GM19351 (cell line): Measurements from ENCODE around the gene ADISSP.
A peak's percentile ranks its signal among the peaks of the same experiment; 100 is the strongest.
"Not testable (repeated sequence)": the region's sequence is repeated elsewhere in the genome, so short reads cannot be mapped to it uniquely, and the experiment has no call there.

Experiments
- ATAC-seq: cut with Tn5 transposase; IDR thresholded peaks from one replicate; pipeline ENCODE4 v1.9.1; 2021; ENCODE audit warnings: mild to moderate bottlenecking, moderate library complexity; ENCODE audit not compliant: unreplicated experiment

The ADISSP gene

GRCh38 chr20:3798373-3798768 lies 30.8 kb upstream of the ADISSP start:
- no peak for ATAC-seq

GRCh38 chr20:3797592-3798372 lies 30.2 kb upstream of the ADISSP start:
- no peak for ATAC-seq

DNA sequence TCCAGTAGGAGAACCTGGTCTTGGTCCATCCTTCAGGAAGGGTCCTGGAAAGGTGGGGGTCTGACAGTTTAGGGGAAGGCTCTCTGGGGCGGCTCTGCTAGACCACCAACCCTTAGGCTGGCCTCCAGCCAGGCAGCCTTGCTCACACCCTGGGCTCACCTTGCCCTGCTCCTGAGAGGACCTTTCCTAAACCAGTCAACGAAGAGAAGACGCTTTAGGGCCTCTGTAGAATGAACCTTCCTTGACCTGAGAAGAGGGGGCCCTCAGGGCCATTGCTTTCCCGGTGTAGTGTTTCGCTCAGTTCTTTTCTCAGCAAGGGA lies 29.6 kb upstream of the ADISSP start:
- ATAC-seq = no peak

DNA sequence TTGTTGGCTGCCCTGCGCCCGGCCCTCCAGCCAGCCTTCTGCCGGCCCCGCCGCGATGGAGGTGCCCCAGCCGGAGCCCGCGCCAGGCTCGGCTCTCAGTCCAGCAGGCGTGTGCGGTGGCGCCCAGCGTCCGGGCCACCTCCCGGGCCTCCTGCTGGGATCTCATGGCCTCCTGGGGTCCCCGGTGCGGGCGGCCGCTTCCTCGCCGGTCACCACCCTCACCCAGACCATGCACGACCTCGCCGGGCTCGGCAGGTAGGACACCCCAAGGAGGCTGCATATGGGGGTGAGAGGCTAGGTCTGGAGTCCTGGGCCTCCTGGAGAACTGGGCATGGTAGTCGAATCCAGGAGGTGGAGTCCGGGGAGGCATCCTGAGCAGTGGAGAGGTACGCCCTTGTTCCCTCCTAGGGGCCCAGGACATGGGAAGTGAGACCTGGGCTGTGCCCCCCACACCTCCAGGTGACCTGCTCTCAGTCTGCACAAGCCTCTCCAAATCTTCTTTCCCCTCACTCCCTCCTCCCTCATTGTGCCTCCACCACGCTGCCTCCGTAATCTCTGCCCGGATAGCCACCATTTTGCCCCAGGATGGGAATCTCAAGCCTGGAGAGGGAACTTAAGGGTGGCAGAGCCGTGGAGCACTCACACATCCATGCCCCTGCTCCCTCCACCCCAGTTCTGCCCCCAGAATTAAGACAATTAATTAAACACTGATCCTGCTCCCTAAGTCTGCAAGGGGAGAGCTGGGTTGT lies 29.1 kb upstream of the ADISSP start:
- peak; percentile 2 for ATAC-seq

DNA sequence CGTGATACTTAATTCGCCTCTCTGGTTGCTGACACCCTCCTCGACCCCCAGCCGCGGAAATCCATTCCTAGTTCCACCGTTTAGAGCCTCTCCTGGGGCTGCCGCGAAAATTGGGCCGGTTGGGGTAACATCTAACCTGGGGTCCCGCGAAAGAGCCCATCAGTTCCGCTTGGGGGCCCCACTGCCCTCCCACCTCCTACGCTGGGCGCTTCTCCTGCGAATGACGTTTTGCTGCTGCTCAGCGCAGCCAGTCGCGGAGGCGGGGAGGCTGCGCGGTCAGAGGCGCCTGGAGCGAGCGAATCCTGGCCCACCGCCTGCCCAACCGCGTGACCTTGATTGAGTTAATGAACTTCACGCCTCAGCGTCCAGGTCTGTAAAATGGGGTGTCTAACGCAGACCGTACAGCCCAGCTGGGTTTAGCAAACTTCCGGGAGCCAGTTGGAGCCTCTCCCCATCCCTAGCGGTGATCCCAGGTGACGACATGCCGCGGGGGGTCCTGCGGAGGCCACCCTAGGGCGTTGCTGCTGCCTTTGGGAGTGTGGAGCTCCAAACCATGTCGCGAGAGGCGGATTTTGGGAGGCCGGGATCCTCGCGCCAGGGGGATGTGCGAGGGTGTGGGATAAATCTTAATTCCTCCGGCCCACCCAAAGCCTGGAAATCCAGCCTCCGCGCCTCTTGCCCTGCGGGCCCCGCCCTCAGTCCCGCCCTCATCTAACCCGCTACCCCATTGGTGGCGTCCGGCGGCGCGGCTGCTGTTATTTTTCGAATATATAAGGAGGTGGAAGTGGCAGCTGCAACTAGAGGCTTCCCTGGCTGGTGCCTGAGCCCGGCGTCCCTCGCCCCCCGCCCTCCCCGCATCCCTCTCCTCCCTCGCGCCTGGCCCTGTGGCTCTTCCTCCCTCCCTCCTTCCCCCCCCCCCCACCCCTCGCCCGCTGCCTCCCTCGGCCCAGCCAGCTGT lies 28.2 kb upstream of the ADISSP start, which contains the start of gene CDC25B:
Gene CDC25B (plus strand): TSS at position 800 of the 958 bp plus-strand sequence. CDS start 222 bp downstream, outside the sequence.
- peak; percentile 73 for ATAC-seq

DNA sequence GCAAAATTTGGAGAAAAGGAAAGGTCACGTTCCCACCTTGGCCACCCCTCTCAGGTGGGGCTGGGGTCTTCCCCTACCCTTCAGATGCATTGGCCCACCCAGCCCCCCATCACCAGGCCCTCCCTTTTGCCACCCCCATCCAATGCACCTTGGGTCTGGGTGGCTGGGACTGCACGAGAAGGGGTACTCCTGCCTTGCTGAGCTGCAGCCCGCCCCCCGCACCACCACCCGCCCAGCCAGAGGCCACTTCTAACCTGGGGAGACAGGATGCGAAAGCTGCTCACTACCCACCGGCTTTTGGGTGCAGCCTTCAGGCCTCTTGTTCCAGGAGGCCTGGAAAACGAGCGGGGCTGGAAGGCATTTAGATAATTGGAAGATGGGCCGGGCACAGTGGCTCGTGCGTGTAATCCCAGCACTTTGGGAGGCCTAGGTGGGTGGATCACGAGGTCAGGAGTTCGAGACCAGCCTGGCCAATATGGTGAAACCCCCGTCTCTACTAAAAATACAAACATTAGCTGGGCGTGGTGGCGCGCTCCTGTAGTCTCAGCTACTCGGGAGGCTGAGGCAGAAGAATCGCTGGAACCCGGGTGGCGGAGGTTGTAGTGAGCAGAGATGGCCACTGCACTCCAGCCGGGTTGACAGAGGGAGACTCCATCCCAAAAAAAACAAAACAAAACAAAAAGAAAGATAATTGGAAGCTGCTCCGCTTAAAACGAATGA lies 27.3 kb upstream of the ADISSP start:
- ATAC-seq = no peak

GRCh38 chr20:3794168-3794567 lies 26.6 kb upstream of the ADISSP start:
- not testable (repeated sequence) for ATAC-seq

GRCh38 chr20:3789201-3789600 lies 21.6 kb upstream of the ADISSP start:
- ATAC-seq = not testable (repeated sequence)

GRCh38 chr20:3788685-3789155 lies 21.2 kb upstream of the ADISSP start:
- no peak for ATAC-seq

- ATAC-seq = no peak
Measured at GRCh38 chr20:3787324-3788014, 19.9 kb upstream of the ADISSP start.

DNA sequence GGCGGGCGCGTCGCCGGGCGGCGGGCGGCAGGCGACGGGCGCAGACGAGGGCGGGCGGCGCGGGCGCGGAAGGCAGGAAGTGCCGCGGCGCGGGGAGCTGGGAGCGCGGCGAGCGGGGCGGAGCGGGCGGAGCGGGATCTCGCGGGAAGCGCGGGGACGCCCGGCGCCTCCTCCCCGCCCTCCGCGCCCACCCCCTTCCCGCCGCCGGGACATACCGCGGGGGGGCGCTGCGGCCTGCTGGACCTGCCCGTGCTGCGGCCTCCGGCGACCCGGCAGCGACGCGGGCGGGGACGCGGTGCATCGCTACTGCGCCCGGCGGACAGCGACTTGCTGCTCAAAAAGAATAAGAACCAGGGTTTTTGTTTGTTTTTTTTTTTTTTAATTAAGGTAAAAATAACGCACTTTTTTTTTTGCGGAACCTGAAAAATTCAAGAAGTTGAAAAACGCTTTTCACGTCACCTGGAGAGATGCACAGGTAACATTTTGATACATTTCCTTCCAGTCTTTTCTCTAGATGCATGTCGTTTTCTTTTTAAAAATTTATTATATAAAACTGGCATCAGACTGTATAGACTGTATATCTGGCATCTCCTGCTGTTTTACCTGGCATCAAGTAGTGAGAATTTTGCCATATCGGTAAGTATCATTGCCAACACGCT lies 19.2 kb upstream of the ADISSP start, which contains the start of gene CENPB:
Gene CENPB (minus strand): TSS at position 76 of the 659 bp plus-strand sequence. CDS start 257 bp downstream, outside the sequence.
- peak; percentile 83 for ATAC-seq

DNA sequence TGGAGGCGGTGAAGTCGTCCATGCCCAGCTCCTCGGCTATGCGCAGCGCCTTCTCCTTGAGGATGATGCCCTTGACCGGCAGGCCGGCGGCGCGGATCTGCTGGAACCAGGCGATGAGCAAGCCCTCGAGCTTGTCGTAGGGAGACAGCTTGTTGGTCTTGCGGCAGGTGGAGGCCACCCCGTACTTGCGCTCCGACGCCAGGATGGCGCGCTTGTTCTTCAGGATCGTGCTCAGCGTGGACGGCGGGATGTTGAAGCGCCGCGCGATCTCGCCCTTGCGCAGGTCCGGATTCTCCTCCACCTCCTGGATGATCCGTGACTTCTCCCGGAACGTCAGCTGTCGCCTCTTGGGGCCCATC lies 18.6 kb upstream of the ADISSP start:
- ATAC-seq = peak; percentile 29

DNA sequence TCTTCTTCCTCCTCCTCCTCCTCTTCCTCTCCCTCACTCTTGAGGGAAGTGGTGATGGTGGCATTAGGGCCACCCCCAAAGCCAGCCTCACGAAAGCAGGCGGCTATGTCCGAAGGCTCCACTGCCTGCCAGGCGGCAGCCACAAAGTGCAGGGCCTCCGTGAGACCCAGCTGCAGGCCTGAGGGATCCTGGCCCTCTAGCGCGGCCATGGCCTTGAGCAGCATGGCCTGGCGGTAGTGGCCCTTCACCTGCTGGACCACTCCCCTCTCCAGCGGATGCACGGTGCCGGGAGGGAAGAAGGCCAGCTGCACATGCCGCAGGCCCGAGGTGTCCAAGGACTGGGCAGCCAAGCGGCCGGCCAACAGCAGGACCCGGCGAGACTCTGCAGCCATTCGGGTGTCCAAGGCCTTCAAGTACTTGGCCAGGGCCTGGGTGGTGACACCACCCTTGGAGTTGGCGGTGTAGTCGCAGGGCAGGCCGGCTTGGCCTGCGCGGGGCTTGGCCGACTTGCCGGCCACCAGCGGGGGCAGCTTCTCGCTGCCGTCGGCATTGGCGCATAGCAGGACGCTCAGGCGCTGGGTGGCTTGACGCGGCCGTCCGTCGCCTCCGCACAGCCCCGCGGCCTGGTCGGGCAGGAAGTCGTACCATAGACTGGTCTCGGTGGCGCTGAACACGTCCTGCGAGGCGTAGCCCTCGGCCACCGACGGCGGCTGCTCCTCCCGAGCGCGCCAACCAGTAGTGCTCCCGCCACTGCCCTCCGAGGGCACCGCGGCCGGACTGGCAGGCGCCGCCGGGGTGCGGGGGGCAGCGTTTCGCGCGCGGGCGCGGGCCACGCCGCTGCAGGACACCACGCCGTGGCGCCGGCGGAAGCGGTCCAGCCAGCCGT lies 17.9 kb upstream of the ADISSP start:
- ATAC-seq = no peak

DNA sequence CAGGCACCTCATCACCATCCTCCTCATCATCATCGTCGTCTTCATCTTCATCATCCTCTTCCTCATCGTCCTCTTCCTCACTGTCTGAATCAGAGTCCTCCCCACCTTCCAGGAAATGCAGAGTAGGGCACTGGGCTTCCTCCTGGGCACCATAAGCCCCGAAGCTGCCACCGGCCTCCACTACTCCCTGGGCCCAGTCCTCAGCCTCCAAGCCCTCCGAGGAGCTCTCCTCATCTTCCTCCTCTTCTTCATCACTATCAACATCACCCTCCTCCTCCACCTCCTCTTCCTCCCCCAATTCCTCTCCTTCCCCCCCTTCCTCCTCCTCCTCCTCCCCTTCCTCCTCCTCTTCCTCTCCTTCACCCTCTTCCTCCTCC lies 17.3 kb upstream of the ADISSP start:
- ATAC-seq = no peak

GRCh38 chr20:3784216-3784853 lies 16.8 kb upstream of the ADISSP start:
- no peak for ATAC-seq

- no peak for ATAC-seq
Measured at GRCh38 chr20:3783511-3784195, 16.1 kb upstream of the ADISSP start.

GRCh38 chr20:3783068-3783489 lies 15.5 kb upstream of the ADISSP start:
- ATAC-seq = no peak
